Ecto neural progenitor cell (in vitro differentiated cells): ENCODE data around the gene PTPRM.

Experiments
- DNase-seq: peaks from one replicate; pipeline ENCODE4 v3.0.0-alpha.2; 2018; ENCODE audit warnings: low spot score

Gene PTPRM

GRCh38 chr18:7567474-7568425 lies 634 bp downstream of the PTPRM start:
- peak; percentile 81 for DNase-seq

GRCh38 chr18:7568426-7568825 lies 1.3 kb downstream of the PTPRM start:
- DNase-seq: no peak

GRCh38 chr18:7571626-7572025 lies 4.5 kb downstream of the PTPRM start:
- DNase-seq: no peak

GRCh38 chr18:7572822-7573221 lies 5.7 kb downstream of the PTPRM start:
- DNase-seq: no peak

- no peak for DNase-seq
These were observed 8.4 kb downstream of the PTPRM start for GRCh38 chr18:7575465-7576028.

GRCh38 chr18:7576077-7576476 lies 9.0 kb downstream of the PTPRM start:
- no peak for DNase-seq

GRCh38 chr18:7576685-7577084 lies 9.6 kb downstream of the PTPRM start:
- DNase-seq: no peak

GRCh38 chr18:7577706-7578105 lies 10.6 kb downstream of the PTPRM start:
- DNase-seq: peak; percentile 72

GRCh38 chr18:7579176-7579917 lies 12.2 kb downstream of the PTPRM start:
- no peak for DNase-seq

GRCh38 chr18:7579918-7580542 lies 12.9 kb downstream of the PTPRM start:
- DNase-seq: no peak

GRCh38 chr18:7584646-7585275 lies 17.6 kb downstream of the PTPRM start:
- DNase-seq: no peak

GRCh38 chr18:7585276-7585670 lies 18.2 kb downstream of the PTPRM start:
- DNase-seq: no peak

GRCh38 chr18:7586379-7586778 lies 19.3 kb downstream of the PTPRM start:
- no peak for DNase-seq

- no peak for DNase-seq
These were observed 23.9 kb downstream of the PTPRM start for GRCh38 chr18:7590826-7591560.

GRCh38 chr18:7592305-7593071 lies 25.4 kb downstream of the PTPRM start:
- DNase-seq: no peak

- no peak for DNase-seq
These were observed 26.2 kb downstream of the PTPRM start for GRCh38 chr18:7593218-7593819.

GRCh38 chr18:7596147-7596546 lies 29.0 kb downstream of the PTPRM start:
- no peak for DNase-seq

- no peak for DNase-seq
These were observed 30.4 kb downstream of the PTPRM start for GRCh38 chr18:7597500-7597899.

- DNase-seq: no peak
These were observed 31.3 kb downstream of the PTPRM start for GRCh38 chr18:7598167-7599047.
